Measurements from ENCODE around the gene KRT72.

KRT72 gene

GRCh38 chr12:52600941-52601481 is at the start of gene KRT72:
Gene KRT72 (minus strand): TSS chr12:52601463. CDS start chr12:52601452, 11 bp downstream.
- no peak for DNase-seq

DNA sequence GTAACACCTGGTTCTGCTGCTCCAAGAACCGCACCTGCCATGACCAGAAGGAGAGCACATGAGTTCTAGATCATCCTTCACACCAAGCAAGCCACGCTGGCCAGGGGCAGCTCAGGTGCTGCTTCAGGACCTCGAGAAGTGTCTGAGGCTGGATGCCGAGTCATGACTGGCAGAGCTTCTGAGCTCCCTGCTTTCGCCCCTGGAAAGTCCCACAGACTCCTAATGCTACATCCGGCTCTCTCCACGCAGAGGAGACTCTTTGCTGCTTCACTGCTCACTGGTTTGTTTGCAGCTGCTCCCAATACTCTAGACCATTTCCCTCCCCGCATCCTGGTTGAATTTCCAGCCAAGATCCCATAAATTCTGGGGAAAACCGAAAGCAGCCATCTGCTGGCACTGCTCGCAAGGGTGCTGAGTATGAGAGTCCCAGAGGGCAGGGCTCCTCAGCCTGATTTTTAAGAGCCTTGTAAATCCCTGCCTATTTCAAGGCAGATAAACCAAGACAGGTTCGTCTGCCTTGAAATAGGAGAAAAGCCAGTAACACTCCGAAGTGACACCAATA is 49.3 kb upstream of the KRT72 start:
- DNase-seq, result no peak

GRCh38 chr12:52649066-52649465 is 47.8 kb upstream of the KRT72 start:
- DNase-seq, result no peak

- DNase-seq, result no peak
Observed at GRCh38 chr12:52648012-52648550, 46.8 kb upstream of the KRT72 start.

- DNase-seq, result no peak
Observed at GRCh38 chr12:52647601-52648000, 46.3 kb upstream of the KRT72 start.

DNA sequence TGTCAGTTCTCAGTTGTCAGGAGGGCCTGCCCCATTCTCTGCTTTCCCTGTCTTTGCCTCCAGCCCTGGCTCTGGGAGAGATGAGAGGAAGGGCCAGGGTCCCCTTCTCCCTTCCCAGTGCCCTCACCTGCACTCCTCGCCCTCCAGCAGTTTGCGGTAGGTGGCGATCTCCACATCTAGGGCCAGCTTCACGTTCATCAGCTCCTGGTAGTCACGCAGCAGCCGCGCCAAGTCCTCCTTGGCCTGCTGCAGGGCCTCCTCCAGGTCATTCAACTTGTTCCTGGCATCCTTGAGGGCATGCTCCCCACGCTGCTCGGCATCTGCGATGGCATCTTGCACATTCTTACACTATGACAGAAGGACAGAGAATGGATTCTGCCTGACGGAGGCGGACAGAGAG is 45.4 kb upstream of the KRT72 start:
- no peak for DNase-seq

DNA sequence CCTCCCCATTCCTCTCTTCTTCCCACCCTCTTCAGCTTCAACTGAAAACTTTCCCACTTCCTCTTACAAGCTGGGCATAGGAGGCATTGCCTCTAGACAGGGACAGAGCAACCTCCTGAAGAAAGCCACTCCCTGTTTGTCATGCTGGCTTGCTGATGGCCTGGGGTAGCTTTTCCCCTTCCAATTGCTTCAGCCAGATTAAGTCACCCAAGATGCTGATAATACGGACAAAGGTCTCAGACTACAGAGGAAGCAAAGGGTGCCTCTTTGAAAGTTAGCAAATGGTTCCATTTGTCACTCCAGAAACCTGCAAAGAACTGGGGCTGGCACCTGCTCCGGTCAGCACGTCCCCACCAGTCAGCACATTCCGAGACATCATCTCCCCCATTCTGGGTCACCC is 44.7 kb upstream of the KRT72 start:
- DNase-seq, result no peak

GRCh38 chr12:52645120-52645761 is 44.0 kb upstream of the KRT72 start:
- peak; percentile 42 to 60 for DNase-seq

GRCh38 chr12:52644078-52644415 is 42.8 kb upstream of the KRT72 start:
- no peak for DNase-seq

GRCh38 chr12:52643233-52644077 is 42.2 kb upstream of the KRT72 start:
- DNase-seq, result no peak

GRCh38 chr12:52641468-52641867 is 40.2 kb upstream of the KRT72 start:
- DNase-seq, result no peak

DNA sequence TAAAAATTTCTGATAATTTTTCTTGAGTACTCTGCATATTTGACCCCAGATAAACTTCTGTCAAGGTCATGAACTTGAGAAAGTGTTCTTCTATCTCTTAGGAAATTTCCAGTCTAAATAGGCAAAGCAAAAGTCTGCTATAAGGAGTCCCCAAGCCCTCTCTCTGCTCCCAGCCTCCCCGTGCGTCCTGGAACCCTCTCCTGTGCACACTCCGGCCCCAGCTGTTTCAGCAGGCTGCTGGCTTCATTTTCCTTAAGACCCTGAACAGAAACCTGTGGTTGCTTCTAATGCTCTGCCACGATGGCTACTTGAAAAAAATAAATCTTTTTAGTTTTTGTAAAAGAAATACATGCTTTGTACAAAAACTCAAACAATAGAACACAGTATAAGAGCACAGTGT is 36.0 kb upstream of the KRT72 start:
- DNase-seq, result no peak

- no peak for DNase-seq
Observed at GRCh38 chr12:52636592-52637258, 35.5 kb upstream of the KRT72 start.

GRCh38 chr12:52636189-52636588 is 34.9 kb upstream of the KRT72 start:
- DNase-seq, result no peak

GRCh38 chr12:52634266-52635056 is 33.2 kb upstream of the KRT72 start:
- DNase-seq, result no peak

- DNase-seq, result peak in 1 of 2 donors; percentile 29
Observed at GRCh38 chr12:52633383-52633782, 32.1 kb upstream of the KRT72 start.

- no peak for DNase-seq
Observed at GRCh38 chr12:52632656-52633055, 31.4 kb upstream of the KRT72 start.

DNA sequence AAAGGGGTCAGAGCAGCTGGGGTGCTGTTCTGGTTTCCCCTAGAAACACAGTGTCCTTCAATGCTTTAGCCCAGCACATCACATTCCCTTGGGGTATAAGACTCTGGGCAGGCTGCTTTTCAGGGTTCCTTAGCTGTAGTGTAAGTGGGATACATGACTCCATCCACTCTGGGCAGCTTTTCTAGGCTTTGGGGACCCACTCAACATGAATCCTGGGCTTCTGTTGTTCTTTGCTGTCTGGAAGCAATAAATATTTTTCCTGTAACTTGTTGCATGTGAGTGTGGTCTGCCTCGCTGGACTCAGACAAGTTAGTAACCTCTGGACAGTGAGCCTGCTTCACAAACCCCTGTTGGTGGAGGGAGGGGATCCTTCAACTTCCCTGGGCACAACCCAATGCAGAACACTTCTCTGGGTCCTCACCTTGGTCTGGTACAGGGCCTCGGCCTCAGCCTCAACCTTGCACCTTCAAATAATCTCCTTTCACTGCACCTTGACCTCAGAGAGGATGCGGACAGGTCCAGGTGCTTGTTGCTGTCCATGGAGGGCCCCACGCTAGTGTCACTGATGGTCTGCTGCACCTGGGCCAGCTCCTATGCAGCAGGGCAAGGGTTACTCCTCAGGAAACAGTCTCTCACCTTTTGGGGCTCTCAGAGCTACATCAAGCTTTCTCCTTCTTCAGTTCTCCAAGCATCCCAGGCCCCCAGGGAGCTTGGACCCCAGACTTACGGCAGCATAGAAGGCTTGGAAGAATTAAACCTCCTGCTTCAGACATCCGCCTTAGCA is 30.6 kb upstream of the KRT72 start:
- no peak for DNase-seq

DNA sequence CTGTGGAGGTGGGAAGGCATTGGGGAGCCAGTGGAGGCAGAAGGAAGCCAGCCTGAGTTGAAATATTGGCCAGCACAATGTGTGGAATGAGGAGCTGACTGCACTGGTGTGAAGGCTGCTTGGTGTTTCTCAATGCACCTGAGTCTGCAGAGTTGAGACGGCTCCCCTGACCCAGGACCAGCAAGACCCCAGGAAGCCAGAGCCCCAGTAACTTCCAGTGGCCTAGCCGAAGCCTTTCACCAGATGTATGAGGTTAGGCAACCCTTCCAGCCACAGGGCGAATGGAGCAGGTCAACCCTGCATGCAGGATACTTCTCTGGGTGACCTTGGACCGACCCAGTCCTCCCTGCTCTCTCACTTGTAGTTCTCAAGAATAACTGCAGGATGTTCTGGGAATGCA is 30.0 kb upstream of the KRT72 start:
- DNase-seq, result no peak

- DNase-seq, result no peak
Observed at GRCh38 chr12:52630599-52631200, 29.4 kb upstream of the KRT72 start.

GRCh38 chr12:52630008-52630500 is 28.8 kb upstream of the KRT72 start:
- DNase-seq, result no peak
